Measurements from ENCODE around the gene CACNA1I. TPM values are rescaled to one million over a fixed set of nuclear protein-coding genes. Genes with fewer than 3 reads are reported as not detected.

The CACNA1I gene
- polyA plus RNA-seq, 3 donors: 0.04 TPM; not detected in 2

DNA sequence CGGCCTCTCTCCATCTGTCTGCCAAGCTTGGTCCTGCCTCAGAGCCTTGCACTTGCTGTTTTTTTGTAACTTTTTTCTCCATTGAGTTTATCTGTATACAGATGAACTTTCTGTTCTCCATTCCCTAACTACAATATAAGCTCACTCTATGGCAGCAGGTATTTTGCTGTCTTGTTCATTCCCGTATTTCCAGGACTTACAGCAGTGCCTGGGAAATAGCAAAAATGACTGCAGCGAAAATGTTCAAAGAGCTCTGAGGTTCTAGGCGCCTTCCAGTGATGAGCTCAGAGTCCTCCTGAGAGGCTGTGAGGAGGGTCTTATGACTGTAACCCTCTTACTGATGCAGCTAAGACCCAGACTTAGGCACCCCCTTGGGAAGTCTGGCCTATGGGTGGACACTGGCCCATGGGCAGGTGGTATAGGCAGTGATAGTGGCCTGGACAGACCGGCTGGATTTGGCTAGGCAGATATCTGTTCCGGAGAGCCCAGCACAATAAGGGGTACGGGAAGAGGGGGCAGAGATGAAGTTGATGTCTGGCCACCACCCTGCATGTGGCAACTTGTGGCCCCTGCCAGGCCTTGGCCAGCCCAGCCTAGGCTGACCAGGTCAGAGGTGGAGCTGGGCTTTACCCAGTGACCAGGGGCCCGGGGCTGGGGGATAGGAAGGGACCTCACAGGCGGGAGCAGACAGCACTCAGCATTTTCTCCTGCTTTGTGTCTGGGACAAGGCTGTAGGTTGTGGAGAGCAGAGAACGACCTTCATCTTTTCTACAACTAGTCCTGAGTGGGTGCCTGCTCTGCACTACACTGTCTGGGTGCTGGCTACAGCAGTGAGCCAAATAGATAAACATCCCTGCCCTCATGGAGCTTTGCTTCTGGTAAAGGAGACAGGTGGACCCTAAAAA, 45.5 kb upstream of the CACNA1I start:
- H3K36me3 Mint-ChIP-seq: peaks cover 52 to 79% of the 10 kb centered on the region in 2 donors
- Histone ChIP-seq H4K20me1 (ENCODE audit: insufficient read depth, low read length) (peaks cover 96% of the 10 kb centered on the region), H3K9me3 (replicated peaks in 1 of 2; ENCODE audit: control insufficient read depth in 1 of 2, insufficient read depth in 1 of 2, low read length in 2 of 2) (no peaks in the 10 kb centered on the region), H3K27ac (ENCODE audit: low read depth in 1 of 2, low read length in 2 of 2) (peak overlapping the region; percentile 11 to 69), H3K27me3 (ENCODE audit: control insufficient read depth in 2 of 2, insufficient read depth in 2 of 2, low read length in 2 of 2) (no peaks in the 10 kb centered on the region), H3K4me3 (replicated peaks in 1 of 3; ENCODE audit: low read depth in 2 of 3, low read length in 3 of 3) (no peak overlapping the region), H3K36me3 (replicated peaks in 1 of 2; ENCODE audit: control insufficient read depth in 1 of 2, insufficient read depth in 2 of 2, low read length in 2 of 2) (peaks cover 53 to 72% of the 10 kb centered on the region in 2 donors), H3K4me1 (ENCODE audit: control insufficient read depth in 1 of 2, insufficient read depth in 2 of 2, low read length in 2 of 2) (peaks cover 71 to 86% of the 10 kb centered on the region in 2 donors), H3K4me2 (replicated peaks; ENCODE audit: extremely low read depth, low read length, poor library complexity, severe bottlenecking) (no peak overlapping the region), H3K79me2 (ENCODE audit: insufficient read depth, low read length) (peaks cover 79% of the 10 kb centered on the region), H2AFZ (ENCODE audit: insufficient read depth, low read depth, low read length, poor library complexity, severe bottlenecking) (no peak overlapping the region), H3K9ac (ENCODE audit: insufficient read depth, low read length, poor library complexity, severe bottlenecking) (no peak overlapping the region)
- H3K27me3 Mint-ChIP-seq (ENCODE audit: low read depth in 3 of 3): peaks cover 0 to 7% (median 1%) of the 10 kb centered on the region in 3 donors
- intact Hi-C loops (cut with micrococcal nuclease): loop anchor here (5.0 to 10.0 kb wide), 4 partner anchors 33 to 770 kb away; partner anchors contain the start of genes CBX7 (in 1 of the 2) and SUN2 (in 1 of the 2)
- H3K4me3 Mint-ChIP-seq: no peak overlapping the region
- peak overlapping the region; percentile 37 to 90 (median 87) for H3K27ac Mint-ChIP-seq
- peaks cover 77% of the 10 kb centered on the region for H3K4me1 Mint-ChIP-seq
- no peak for DNase-seq
- TF ChIP-seq, protein P1, sequence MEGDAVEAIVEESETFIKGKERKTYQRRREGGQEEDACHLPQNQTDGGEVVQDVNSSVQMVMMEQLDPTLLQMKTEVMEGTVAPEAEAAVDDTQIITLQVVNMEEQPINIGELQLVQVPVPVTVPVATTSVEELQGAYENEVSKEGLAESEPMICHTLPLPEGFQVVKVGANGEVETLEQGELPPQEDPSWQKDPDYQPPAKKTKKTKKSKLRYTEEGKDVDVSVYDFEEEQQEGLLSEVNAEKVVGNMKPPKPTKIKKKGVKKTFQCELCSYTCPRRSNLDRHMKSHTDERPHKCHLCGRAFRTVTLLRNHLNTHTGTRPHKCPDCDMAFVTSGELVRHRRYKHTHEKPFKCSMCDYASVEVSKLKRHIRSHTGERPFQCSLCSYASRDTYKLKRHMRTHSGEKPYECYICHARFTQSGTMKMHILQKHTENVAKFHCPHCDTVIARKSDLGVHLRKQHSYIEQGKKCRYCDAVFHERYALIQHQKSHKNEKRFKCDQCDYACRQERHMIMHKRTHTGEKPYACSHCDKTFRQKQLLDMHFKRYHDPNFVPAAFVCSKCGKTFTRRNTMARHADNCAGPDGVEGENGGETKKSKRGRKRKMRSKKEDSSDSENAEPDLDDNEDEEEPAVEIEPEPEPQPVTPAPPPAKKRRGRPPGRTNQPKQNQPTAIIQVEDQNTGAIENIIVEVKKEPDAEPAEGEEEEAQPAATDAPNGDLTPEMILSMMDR (IDR thresholded peaks at IDR 0.05): no peak
- WGBS (ENCODE audit: insufficient coverage): 89% methylated on average over 4 of the region's 10 CpGs
- no peaks in the 10 kb centered on the region for H3K9me3 Mint-ChIP-seq

DNA sequence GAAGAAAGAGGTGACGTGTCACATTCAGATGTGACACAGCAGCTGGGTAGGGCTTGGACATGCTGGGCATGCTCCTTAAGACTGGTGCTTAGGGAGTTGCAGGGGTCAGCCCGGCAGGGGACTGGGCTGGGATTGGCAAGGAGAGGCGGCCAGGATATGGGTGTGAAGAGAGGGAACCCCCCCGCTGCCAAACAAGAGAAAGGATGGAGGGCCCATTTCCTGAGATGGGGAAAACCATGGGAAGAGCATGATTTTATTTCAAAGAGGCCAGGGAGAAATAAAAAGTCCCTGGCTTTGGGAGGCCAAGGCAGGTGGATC, 44.9 kb upstream of the CACNA1I start:
- Histone ChIP-seq H4K20me1 (ENCODE audit: insufficient read depth, low read length) (peaks cover 100% of the 10 kb centered on the region), H3K4me3 (replicated peaks in 1 of 3; ENCODE audit: low read depth in 2 of 3, low read length in 3 of 3) (no peak overlapping the region), H3K9ac (ENCODE audit: insufficient read depth, low read length, poor library complexity, severe bottlenecking) (no peak overlapping the region), H3K79me2 (ENCODE audit: insufficient read depth, low read length) (peaks cover 80% of the 10 kb centered on the region), H3K36me3 (replicated peaks in 1 of 2; ENCODE audit: control insufficient read depth in 1 of 2, insufficient read depth in 2 of 2, low read length in 2 of 2) (peaks cover 53 to 77% of the 10 kb centered on the region in 2 donors), H3K27ac (ENCODE audit: low read depth in 1 of 2, low read length in 2 of 2) (peak overlapping the region; percentile 14 to 69), H3K27me3 (ENCODE audit: control insufficient read depth in 2 of 2, insufficient read depth in 2 of 2, low read length in 2 of 2) (no peaks in the 10 kb centered on the region), H3K4me2 (replicated peaks; ENCODE audit: extremely low read depth, low read length, poor library complexity, severe bottlenecking) (no peak overlapping the region), H3K4me1 (ENCODE audit: control insufficient read depth in 1 of 2, insufficient read depth in 2 of 2, low read length in 2 of 2) (peaks cover 77 to 92% of the 10 kb centered on the region in 2 donors), H2AFZ (ENCODE audit: insufficient read depth, low read depth, low read length, poor library complexity, severe bottlenecking) (no peak overlapping the region), H3K9me3 (replicated peaks in 1 of 2; ENCODE audit: control insufficient read depth in 1 of 2, insufficient read depth in 1 of 2, low read length in 2 of 2) (no peaks in the 10 kb centered on the region)
- Mint-ChIP-seq H3K36me3 (peaks cover 54 to 85% of the 10 kb centered on the region in 2 donors), H3K4me1 (peaks cover 83% of the 10 kb centered on the region), H3K27ac (peak overlapping the region; percentile 57 to 90 (median 87)), H3K4me3 (no peak overlapping the region), H3K27me3 (ENCODE audit: low read depth in 3 of 3) (peaks cover 0 to 7% (median 1%) of the 10 kb centered on the region in 3 donors), H3K9me3 (no peaks in the 10 kb centered on the region)
- TF ChIP-seq, protein P1 (IDR thresholded peaks at IDR 0.05): no peak
- no peak for DNase-seq
- 96% methylated on average over 4 of the region's 4 CpGs for WGBS (ENCODE audit: insufficient coverage)
- intact Hi-C loops (cut with micrococcal nuclease): loop anchor here (5.0 to 10.0 kb wide), 3 partner anchors 33 to 771 kb away; partner anchors contain the start of gene SUN2 (in 1 of the 2)
